Liver (tissue), 3 donors: Measurements from ENCODE around the gene NF1.

Experiments
- CTCF ChIP-seq: fragments of 150-350 bp; IDR thresholded peaks from 2 replicates; pipeline ENCODE4 v1.5.1; 2017; ENCODE audit warnings: improper control_type of control experiment, low read depth, low read length; ENCODE audit not compliant: missing input control
- EGR1 ChIP-seq, 2 donors: IDR thresholded peaks; 2 replicates each; pipeline ENCODE4 v1.6.1; 2016 to 2018; ENCODE audit warnings: antibody characterized with exemption in 2 of 2, low read depth in 2 of 2
- GABPA ChIP-seq, 2 donors: IDR thresholded peaks in 1 of 2; conservative IDR thresholded peaks in 1 of 2; 2 replicates each; pipeline ENCODE4 v1.6.1; 2016; ENCODE audit warnings: antibody characterized with exemption in 2 of 2, mild to moderate bottlenecking in 1 of 2, moderate library complexity in 1 of 2
- MAX ChIP-seq: IDR thresholded peaks from 2 replicates; pipeline ENCODE4 v1.6.1; 2016; ENCODE audit warnings: antibody characterized with exemption
- REST ChIP-seq: IDR thresholded peaks from 2 replicates; pipeline ENCODE4 v1.6.1; 2016; ENCODE audit warnings: antibody characterized with exemption, mild to moderate bottlenecking
- SP1 ChIP-seq: IDR thresholded peaks from 2 replicates; pipeline ENCODE4 v1.6.1; 2018; ENCODE audit warnings: antibody characterized with exemption, mild to moderate bottlenecking
- ZBTB33 ChIP-seq: IDR thresholded peaks from 2 replicates; pipeline ENCODE4 v1.6.1; 2016; ENCODE audit warnings: antibody characterized with exemption
- donor health status: healthy.
- donor health status: healthy.

- TF ChIP-seq SP1 (no peak), REST (no peak), CTCF (no peak), GABPA (IDR thresholded peaks at IDR 0.05 in 1 of 2, conservative IDR thresholded peaks at IDR 0.05 in 1 of 2) (no peak), ZBTB33 (no peak), MAX (no peak), EGR1 (IDR thresholded peaks at IDR 0.05; ENCODE audit: low read depth in 2 of 2) (no peak)
Observed at GRCh38 chr17:31415640-31416502, 321.1 kb downstream of the NF1 start.
